Transverse colon (tissue), 4 donors: Measurements from ENCODE around the gene SPTB.

ENCODE experiments used
- CTCF ChIP-seq, 5 experiments: fragments of 200-600 bp in 3 of 5; fragments of 450-650 bp in 2 of 5; sonication (generic) in 3 of 5; IDR thresholded peaks; 1 replicate in 2 of 5; 2 replicates in 3 of 5; pipeline ENCODE4 v1.5.1; 2016 to 2017; ENCODE audit warnings: antibody characterized with exemption in 5 of 5, inconsistent platforms in 3 of 5, mild to moderate bottlenecking in 2 of 5, moderate library complexity in 1 of 5
- POLR2AphosphoS5 ChIP-seq, 3 donors: sonication (generic); formaldehyde crosslinking; IDR thresholded peaks; one replicate each; pipeline ENCODE4 v1.6.1; 2016; ENCODE audit warnings: antibody characterized with exemption in 3 of 3

- TF ChIP-seq CTCF (IDR thresholded peaks at IDR 0.05), result no peak
- no peak for TF ChIP-seq POLR2AphosphoS5 (IDR thresholded peaks at IDR 0.05)
These were observed 72.2 kb downstream of the SPTB start for GRCh38 chr14:64807551-64807950.
